Activated naive CD8-positive, alpha-beta T cell treated with anti-CD3 and anti-CD28 coated beads for 36 hours (primary cell): ENCODE data around the gene BCAT1. TPM values are rescaled to one million over a fixed set of nuclear protein-coding genes. Genes with fewer than 3 reads are reported as not detected.
"Not testable (repeated sequence)": the region's sequence is repeated elsewhere in the genome, so short reads cannot be mapped to it uniquely, and the experiment has no call there.

ENCODE experiments used
- DNase-seq: peaks from one replicate; pipeline ENCODE4 v3.0.0; 2021
- H3K27ac Mint-ChIP-seq: one replicate; pipeline ENCODE4 v1.8.0; 2022; ENCODE audit warnings: mild to moderate bottlenecking, moderate library complexity, mixed read lengths
- H3K27me3 Mint-ChIP-seq: one replicate; pipeline ENCODE4 v1.8.0; 2022; ENCODE audit warnings: mild to moderate bottlenecking, mixed read lengths
- H3K36me3 Mint-ChIP-seq: one replicate; pipeline ENCODE4 v1.8.0; 2021; ENCODE audit warnings: mild to moderate bottlenecking, mixed read lengths
- H3K4me1 Mint-ChIP-seq: one replicate; pipeline ENCODE4 v1.8.0; 2021; ENCODE audit warnings: mixed read lengths
- H3K4me3 Mint-ChIP-seq: one replicate; pipeline ENCODE4 v1.8.0; 2022; ENCODE audit warnings: mild to moderate bottlenecking, moderate library complexity, mixed read lengths
- H3K9me3 Mint-ChIP-seq: one replicate; pipeline ENCODE4 v1.8.0; 2022; ENCODE audit warnings: mixed read lengths
- total RNA-seq, 2 experiments: library from RNA; stranded (reverse); gene quantifications; one replicate each; pipeline ENCODE4 v1.2.3, GENCODE V29; 2021

The BCAT1 gene
- total RNA-seq, 2 experiments from 2014 or later = 58.7 to 59.6 TPM

DNA sequence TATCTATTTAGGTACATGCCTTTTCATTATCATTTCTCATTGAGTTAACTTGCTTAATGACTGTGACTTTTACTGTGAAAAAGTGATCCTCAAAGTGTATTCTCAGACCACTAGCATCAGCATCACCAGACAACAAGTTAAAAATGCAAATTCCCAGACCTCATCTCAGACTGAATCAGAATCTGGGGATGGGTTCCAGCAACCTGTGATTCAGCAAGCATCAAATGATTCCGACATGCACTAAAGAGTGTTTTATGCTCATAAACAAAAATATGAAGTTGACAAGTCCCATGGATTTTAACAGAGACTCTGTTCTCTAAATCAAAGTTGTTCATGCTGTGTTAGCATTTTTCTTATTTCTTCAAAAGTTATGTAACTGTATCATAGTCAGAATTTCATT lies 130.6 kb downstream of the BCAT1 start:
- peaks cover 2% of the 10 kb centered on the region for H3K9me3 Mint-ChIP-seq
- H3K27ac Mint-ChIP-seq = no peak overlapping the region
- peaks cover 20% of the 10 kb centered on the region for H3K36me3 Mint-ChIP-seq
- DNase-seq = no peak
- H3K27me3 Mint-ChIP-seq = no peaks in the 10 kb centered on the region
- H3K4me1 Mint-ChIP-seq = peaks cover 35% of the 10 kb centered on the region
- H3K4me3 Mint-ChIP-seq = no peak overlapping the region

- Mint-ChIP-seq H3K4me1 (peaks cover 21% of the 10 kb centered on the region), H3K4me3 (peak overlapping the region; percentile 74), H3K27me3 (peaks cover 3% of the 10 kb centered on the region), H3K9me3 (no peaks in the 10 kb centered on the region), H3K27ac (peak overlapping the region; percentile 78), H3K36me3 (peaks cover 19% of the 10 kb centered on the region)
- no peak for DNase-seq
Measured at GRCh38 chr12:24815114-24815423, 133.8 kb downstream of the BCAT1 start.

DNA sequence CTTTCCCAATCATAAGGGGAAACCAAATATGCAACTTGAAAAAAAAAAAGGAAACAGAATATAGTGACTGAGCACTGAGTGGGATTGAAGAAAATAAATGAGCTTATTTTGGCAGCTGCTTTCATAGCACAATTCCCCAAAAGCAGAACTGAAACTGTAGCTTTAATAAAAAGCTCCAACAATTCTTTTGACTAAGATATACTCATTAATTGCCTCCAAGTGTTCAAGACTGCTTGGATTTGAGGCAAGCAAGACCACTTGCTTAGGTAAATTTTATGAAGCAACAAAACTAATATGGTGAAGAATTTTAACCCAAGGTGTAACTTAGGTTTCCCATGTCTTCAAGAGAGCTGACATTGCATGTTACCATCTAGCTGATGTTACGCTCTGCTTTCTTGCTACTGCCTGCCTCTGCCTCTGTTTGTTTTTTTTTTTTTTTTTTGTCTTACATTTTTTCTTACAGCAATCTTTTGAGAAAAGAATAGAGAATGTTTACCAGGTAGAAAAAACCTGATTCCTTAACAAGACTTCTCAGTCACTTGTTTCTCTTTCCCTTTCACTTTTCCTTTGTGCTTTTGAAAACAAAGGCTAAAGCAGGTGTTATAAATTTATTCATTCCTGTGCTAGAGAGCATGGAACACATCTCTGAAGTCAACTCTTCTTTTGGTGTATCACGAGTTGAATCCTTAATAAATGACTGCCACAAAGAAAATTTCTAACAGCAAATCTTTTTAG lies 134.4 kb downstream of the BCAT1 start:
- H3K27me3 Mint-ChIP-seq = peaks cover 3% of the 10 kb centered on the region
- H3K9me3 Mint-ChIP-seq = no peaks in the 10 kb centered on the region
- H3K4me3 Mint-ChIP-seq = peak overlapping the region; percentile 74

GRCh38 chr12:24810378-24810777 lies 138.5 kb downstream of the BCAT1 start:
- no peak overlapping the region for H3K4me3 Mint-ChIP-seq
- no peak overlapping the region for H3K27ac Mint-ChIP-seq
- peaks cover 3% of the 10 kb centered on the region for H3K9me3 Mint-ChIP-seq
- H3K36me3 Mint-ChIP-seq = peaks cover 13% of the 10 kb centered on the region
- no peak for DNase-seq
- H3K27me3 Mint-ChIP-seq = peaks cover 3% of the 10 kb centered on the region
- H3K4me1 Mint-ChIP-seq = peaks cover 18% of the 10 kb centered on the region

More for the DNA sequence above, 134.4 kb downstream of the BCAT1 start:
- peak overlapping the region; percentile 78 for H3K27ac Mint-ChIP-seq
- H3K4me1 Mint-ChIP-seq = peaks cover 21% of the 10 kb centered on the region
- DNase-seq = no peak
- peaks cover 19% of the 10 kb centered on the region for H3K36me3 Mint-ChIP-seq

DNA sequence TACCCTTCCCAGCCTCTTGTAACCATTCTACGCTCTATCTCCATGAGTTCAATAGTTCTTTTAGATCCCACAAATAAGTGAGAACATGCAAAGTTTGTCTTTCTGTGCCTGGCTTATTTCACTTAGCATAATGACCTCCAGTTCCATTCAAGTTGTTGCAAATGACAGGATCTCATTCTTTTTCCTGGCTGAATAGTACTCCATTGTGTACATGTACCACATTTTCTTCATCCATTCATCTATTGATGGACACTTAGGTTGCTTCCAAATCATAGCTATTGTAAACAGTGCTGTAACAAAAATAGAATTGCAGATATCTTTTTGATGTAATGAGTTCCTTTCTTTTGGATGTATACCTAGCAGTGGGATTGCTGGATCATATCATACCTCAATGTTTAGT lies 139.6 kb downstream of the BCAT1 start:
- H3K27ac Mint-ChIP-seq, H3K9me3 Mint-ChIP-seq, H3K4me3 Mint-ChIP-seq, DNase-seq, H3K27me3 Mint-ChIP-seq, H3K4me1 Mint-ChIP-seq: not testable (repeated sequence)
- peaks cover 15% of the 10 kb centered on the region for H3K36me3 Mint-ChIP-seq

- H3K4me3 Mint-ChIP-seq = no peak overlapping the region
Measured at GRCh38 chr12:24808651-24809050, 140.2 kb downstream of the BCAT1 start.

GRCh38 chr12:24806386-24806785 lies 142.5 kb downstream of the BCAT1 start:
- peaks cover 6% of the 10 kb centered on the region for H3K4me1 Mint-ChIP-seq
- H3K27ac Mint-ChIP-seq = no peak overlapping the region
- no peak overlapping the region for H3K4me3 Mint-ChIP-seq
- no peak for DNase-seq
- H3K27me3 Mint-ChIP-seq = no peaks in the 10 kb centered on the region
- peaks cover 2% of the 10 kb centered on the region for H3K36me3 Mint-ChIP-seq
- H3K9me3 Mint-ChIP-seq = peaks cover 12% of the 10 kb centered on the region

More at GRCh38 chr12:24808651-24809050, 140.2 kb downstream of the BCAT1 start:
- Mint-ChIP-seq H3K36me3 (peaks cover 9% of the 10 kb centered on the region), H3K9me3 (peaks cover 7% of the 10 kb centered on the region), H3K4me1 (peaks cover 5% of the 10 kb centered on the region), H3K27ac (no peak overlapping the region), H3K27me3 (peaks cover 3% of the 10 kb centered on the region)
- no peak for DNase-seq

- H3K4me1 Mint-ChIP-seq = peaks cover 7% of the 10 kb centered on the region
- peaks cover 9% of the 10 kb centered on the region for H3K9me3 Mint-ChIP-seq
- H3K36me3 Mint-ChIP-seq = peaks cover 2% of the 10 kb centered on the region
- H3K27me3 Mint-ChIP-seq = no peaks in the 10 kb centered on the region
- H3K27ac Mint-ChIP-seq = no peak overlapping the region
- DNase-seq = no peak
- no peak overlapping the region for H3K4me3 Mint-ChIP-seq
Measured at GRCh38 chr12:24803430-24804245, 145.3 kb downstream of the BCAT1 start.

DNA sequence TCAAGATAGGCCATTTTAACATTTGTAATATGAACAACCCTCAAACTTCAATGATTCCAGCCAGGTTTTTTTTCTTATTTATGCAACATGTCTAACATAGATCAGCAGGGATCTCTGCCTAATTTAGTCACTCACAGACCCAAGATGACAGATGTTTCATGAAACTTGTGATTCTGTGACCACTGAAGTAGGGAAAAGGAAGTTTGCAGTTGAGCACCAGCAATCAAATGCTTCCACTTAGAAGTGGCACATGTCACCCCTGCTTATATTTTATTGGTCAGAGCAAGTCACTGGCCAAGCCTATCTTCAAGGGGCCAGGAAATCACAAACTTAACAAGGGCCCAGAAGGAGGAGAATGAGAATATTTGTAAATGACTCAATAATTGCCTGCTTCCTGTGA lies 150.6 kb downstream of the BCAT1 start:
- H3K27ac Mint-ChIP-seq = no peak overlapping the region
- peaks cover 14% of the 10 kb centered on the region for H3K4me1 Mint-ChIP-seq
- peaks cover 4% of the 10 kb centered on the region for H3K9me3 Mint-ChIP-seq
- no peak for DNase-seq
- H3K36me3 Mint-ChIP-seq = no peaks in the 10 kb centered on the region
- no peaks in the 10 kb centered on the region for H3K27me3 Mint-ChIP-seq
- no peak overlapping the region for H3K4me3 Mint-ChIP-seq

DNA sequence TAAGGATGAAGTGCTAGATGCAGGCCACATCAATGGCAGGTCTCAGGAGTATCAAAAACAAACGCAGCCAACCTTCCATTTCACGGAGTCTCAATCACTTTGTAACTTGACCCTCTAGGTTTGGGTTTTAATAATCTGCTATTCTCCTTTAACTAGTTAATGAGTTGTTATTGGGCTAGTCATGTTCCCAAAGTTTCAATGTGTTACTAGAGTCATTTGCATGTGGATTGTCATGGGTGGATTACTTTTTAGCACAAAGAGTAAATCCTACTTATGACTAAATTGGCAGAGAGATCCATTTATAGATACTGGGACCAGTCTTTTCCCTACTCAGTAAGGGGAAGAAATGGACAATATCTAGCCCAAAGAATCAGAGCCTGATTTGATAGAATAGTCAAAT lies 151.0 kb downstream of the BCAT1 start:
- Mint-ChIP-seq H3K27ac (no peak overlapping the region), H3K9me3 (peaks cover under 1% of the 10 kb centered on the region), H3K27me3 (no peaks in the 10 kb centered on the region), H3K4me1 (peaks cover 14% of the 10 kb centered on the region), H3K36me3 (no peaks in the 10 kb centered on the region), H3K4me3 (no peak overlapping the region)
- no peak for DNase-seq

- H3K27me3 Mint-ChIP-seq = no peaks in the 10 kb centered on the region
- DNase-seq = no peak
- peaks cover 17% of the 10 kb centered on the region for H3K4me1 Mint-ChIP-seq
- no peaks in the 10 kb centered on the region for H3K9me3 Mint-ChIP-seq
- H3K36me3 Mint-ChIP-seq = no peaks in the 10 kb centered on the region
- no peak overlapping the region for H3K4me3 Mint-ChIP-seq
- H3K27ac Mint-ChIP-seq = no peak overlapping the region
Measured at GRCh38 chr12:24796876-24797275, 152.0 kb downstream of the BCAT1 start.

- peak overlapping the region; percentile 9 for H3K27ac Mint-ChIP-seq
Measured at GRCh38 chr12:24795699-24796347, 153.1 kb downstream of the BCAT1 start.

GRCh38 chr12:24791622-24792021 lies 157.3 kb downstream of the BCAT1 start:
- no peak overlapping the region for H3K4me3 Mint-ChIP-seq
- peak overlapping the region; percentile 1 for H3K27ac Mint-ChIP-seq
- H3K4me1 Mint-ChIP-seq = peaks cover 16% of the 10 kb centered on the region
- no peaks in the 10 kb centered on the region for H3K9me3 Mint-ChIP-seq
- no peaks in the 10 kb centered on the region for H3K27me3 Mint-ChIP-seq
- DNase-seq = no peak
- H3K36me3 Mint-ChIP-seq = no peaks in the 10 kb centered on the region

More at GRCh38 chr12:24795699-24796347, 153.1 kb downstream of the BCAT1 start:
- DNase-seq = peak; percentile 8
- H3K9me3 Mint-ChIP-seq = no peaks in the 10 kb centered on the region
- H3K4me3 Mint-ChIP-seq = peak overlapping the region; percentile 60
- H3K4me1 Mint-ChIP-seq = peaks cover 22% of the 10 kb centered on the region
- H3K27me3 Mint-ChIP-seq = no peaks in the 10 kb centered on the region
- no peaks in the 10 kb centered on the region for H3K36me3 Mint-ChIP-seq

DNA sequence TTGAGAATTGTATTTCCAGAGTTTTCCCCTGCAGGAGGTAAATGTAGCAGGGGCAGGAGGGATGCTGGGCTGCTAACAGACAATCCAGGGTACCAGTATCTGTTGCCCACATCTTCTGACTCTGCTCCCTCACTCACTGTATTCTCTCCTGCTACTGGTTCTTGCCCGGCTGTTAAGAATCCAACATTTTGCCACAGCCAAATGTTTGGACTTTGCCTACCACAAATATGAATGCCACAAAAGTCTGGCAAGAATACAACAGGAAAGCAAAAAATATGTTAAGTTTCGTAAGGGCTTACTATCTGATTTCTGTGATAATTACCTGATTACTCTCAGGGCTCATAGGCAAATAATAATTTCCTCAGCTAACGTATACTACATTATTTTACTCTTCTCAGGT lies 160.0 kb downstream of the BCAT1 start:
- Mint-ChIP-seq H3K4me1 (peaks cover 8% of the 10 kb centered on the region), H3K9me3 (no peaks in the 10 kb centered on the region), H3K4me3 (no peak overlapping the region)

DNA sequence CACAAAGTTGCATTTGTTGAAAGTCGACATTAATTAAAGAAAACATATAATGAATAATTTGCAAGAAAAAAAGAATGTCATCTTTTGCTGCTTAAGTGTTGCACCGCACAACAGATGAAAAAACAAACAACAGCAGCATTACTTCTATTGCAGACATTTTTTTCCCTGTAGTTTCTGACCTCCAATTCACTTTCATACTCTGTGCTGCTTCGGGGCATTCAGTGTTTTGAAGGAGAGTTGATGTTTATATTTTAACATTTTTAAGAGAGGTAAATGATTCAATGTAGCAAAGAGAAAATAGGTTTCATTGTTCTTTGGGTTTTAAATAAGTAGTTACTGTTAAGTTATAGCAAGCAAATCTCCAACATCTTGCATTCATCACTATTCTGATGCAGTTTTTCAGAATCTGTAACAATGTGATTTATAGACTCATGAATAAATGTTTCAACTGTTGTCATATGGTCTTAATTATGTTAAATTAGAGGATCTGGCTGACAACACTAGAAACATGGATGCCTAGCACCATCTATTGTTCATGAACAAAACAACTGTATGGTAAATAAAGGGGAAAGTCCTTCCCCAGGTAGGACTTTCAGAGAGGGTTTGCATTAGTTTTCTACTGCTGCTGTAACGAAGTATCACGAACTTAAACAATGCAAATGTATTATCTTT lies 168.1 kb downstream of the BCAT1 start:
- H3K4me3 Mint-ChIP-seq = no peak overlapping the region
- H3K9me3 Mint-ChIP-seq = no peaks in the 10 kb centered on the region
- no peak for DNase-seq
- H3K36me3 Mint-ChIP-seq = no peaks in the 10 kb centered on the region
- H3K4me1 Mint-ChIP-seq = no peaks in the 10 kb centered on the region
- H3K27me3 Mint-ChIP-seq = peaks cover 19% of the 10 kb centered on the region
- H3K27ac Mint-ChIP-seq = no peak overlapping the region

More for the DNA sequence above, 160.0 kb downstream of the BCAT1 start:
- Mint-ChIP-seq H3K27ac (no peak overlapping the region), H3K36me3 (no peaks in the 10 kb centered on the region), H3K27me3 (peaks cover under 1% of the 10 kb centered on the region)
- DNase-seq = no peak
